NT2/D1 (cell line): ENCODE results near the gene COL20A1.

Experiments used
- DNase-seq: peaks from one replicate; pipeline ENCODE4 v3.0.0-alpha.2; 2011; ENCODE audit warnings: low read depth, low spot score
- H3K27me3 ChIP-seq: 2 replicates; pipeline ENCODE4 v1.6.0; 2011; ENCODE audit warnings: mild to moderate bottlenecking; ENCODE audit not compliant: insufficient read length, insufficient read depth
- H3K36me3 ChIP-seq: 2 replicates; pipeline ENCODE4 v1.6.1; 2011; ENCODE audit warnings: mild to moderate bottlenecking, low read length, mixed read lengths; ENCODE audit not compliant: insufficient read depth, insufficient read length
- H3K4me1 ChIP-seq: 2 replicates; pipeline ENCODE4 v1.5.1; 2011; ENCODE audit not compliant: insufficient read depth, insufficient read length
- H3K4me3 ChIP-seq: 2 replicates; pipeline ENCODE4 v1.5.1; 2011; ENCODE audit warnings: low read depth; ENCODE audit not compliant: insufficient read length
- H3K9ac ChIP-seq: 2 replicates; pipeline ENCODE4 v1.6.0; 2011; ENCODE audit warnings: low read depth; ENCODE audit not compliant: insufficient read length
- H3K9me3 ChIP-seq: 2 replicates; pipeline ENCODE4 v1.5.1; 2011; ENCODE audit warnings: mild to moderate bottlenecking, low read length; ENCODE audit not compliant: insufficient read depth
- SUZ12 ChIP-seq: IDR thresholded peaks from 2 replicates; pipeline ENCODE4 v1.6.1; 2011; ENCODE audit not compliant: insufficient read length, insufficient read depth; ENCODE audit errors: extremely low read depth
- YY1 ChIP-seq: IDR thresholded peaks from 2 replicates; pipeline ENCODE4 v1.6.1; 2011; ENCODE audit not compliant: insufficient read length, insufficient read depth
- ZNF274 ChIP-seq: IDR thresholded peaks from 2 replicates; pipeline ENCODE4 v1.6.1; 2011; ENCODE audit warnings: mild to moderate bottlenecking, low read depth, low read length

COL20A1 gene

DNA sequence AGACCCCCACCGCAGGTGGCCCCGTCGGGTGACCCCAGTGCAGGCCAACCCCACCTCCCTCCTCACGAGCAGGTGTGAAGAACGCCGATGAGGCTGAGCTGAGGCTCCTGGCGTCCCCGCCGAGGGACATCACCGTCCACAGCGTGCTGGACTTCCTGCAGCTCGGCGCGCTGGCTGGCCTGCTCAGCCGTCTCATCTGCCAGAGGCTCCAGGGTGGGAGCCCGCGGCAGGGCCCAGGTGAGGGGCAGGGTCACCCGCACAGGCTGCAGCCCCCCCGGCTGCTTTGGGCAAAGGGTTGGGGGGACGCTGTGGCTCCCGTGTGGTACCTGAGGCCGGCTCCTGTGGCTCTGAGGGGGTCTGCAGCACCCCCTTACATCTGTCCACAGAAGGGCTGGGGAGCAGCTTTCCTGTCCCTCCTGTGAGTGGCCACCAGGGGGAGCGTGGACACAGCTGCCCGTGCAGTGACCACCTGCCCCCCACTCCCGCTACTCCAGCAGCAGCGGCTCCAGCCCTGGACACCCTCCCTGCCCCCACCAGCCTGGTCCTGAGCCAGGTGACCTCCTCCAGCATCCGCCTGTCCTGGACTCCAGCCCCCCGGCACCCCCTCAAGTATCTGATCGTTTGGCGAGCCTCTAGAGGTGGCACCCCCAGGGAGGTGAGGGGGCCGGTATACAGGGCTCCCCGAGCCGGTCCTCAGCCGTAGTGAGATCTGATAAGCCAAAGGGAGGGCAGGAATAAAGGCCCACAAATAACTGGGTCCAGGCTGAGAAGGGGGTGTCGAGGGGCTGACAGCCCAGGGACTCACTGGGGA, 16.5 kb downstream of the COL20A1 start:
- DNase-seq, result peak; percentile 20
- no peak overlapping the region for H3K9ac ChIP-seq
- no peak overlapping the region for H3K4me3 ChIP-seq
- peaks cover 11% of the 10 kb centered on the region for H3K4me1 ChIP-seq
- peaks cover 8% of the 10 kb centered on the region for H3K36me3 ChIP-seq
- TF ChIP-seq ZNF274 (no peak), YY1 (no peak), SUZ12 (no peak)
- H3K27me3 ChIP-seq, result no peaks in the 10 kb centered on the region
- no peaks in the 10 kb centered on the region for H3K9me3 ChIP-seq

DNA sequence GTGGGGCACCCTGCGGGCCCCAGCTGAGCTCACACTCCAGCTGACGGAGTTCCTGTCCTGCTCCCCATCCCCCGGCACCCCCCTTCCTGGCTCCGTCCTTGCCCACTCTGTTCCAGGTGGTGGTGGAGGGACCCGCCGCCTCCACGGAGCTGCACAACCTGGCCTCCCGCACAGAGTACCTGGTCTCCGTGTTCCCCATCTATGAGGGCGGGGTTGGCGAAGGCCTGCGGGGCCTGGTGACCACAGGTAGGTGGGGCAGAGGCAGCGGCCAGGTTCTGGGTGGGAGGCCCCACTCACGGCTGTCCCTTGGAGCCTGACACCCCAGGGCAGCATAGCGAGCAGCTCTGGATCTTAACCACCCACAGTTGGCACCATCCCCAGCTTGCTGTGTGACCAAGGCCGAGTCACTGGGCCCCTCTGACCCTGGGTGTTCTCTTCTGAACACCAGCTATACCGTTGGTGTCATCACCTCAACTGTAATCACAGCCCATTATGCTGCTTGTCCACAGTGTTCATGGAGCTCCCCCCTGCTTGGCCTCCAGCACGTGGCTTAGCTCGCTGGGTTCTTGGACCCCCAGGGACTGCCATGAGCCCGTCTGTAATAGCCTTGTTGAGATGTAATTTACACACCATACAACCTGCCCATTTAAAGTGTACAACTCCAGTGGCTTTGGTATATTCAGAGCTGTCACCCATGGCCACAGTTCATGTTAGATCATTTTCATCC, 17.4 kb downstream of the COL20A1 start:
- Histone ChIP-seq H3K9me3 (no peaks in the 10 kb centered on the region), H3K4me1 (peaks cover 15% of the 10 kb centered on the region), H3K9ac (peak overlapping the region; percentile 25), H3K27me3 (no peaks in the 10 kb centered on the region), H3K36me3 (peaks cover 10% of the 10 kb centered on the region), H3K4me3 (no peak overlapping the region)
- TF ChIP-seq ZNF274, result no peak
- TF ChIP-seq YY1, result no peak
- no peak for TF ChIP-seq SUZ12
- DNase-seq, result no peak

DNA sequence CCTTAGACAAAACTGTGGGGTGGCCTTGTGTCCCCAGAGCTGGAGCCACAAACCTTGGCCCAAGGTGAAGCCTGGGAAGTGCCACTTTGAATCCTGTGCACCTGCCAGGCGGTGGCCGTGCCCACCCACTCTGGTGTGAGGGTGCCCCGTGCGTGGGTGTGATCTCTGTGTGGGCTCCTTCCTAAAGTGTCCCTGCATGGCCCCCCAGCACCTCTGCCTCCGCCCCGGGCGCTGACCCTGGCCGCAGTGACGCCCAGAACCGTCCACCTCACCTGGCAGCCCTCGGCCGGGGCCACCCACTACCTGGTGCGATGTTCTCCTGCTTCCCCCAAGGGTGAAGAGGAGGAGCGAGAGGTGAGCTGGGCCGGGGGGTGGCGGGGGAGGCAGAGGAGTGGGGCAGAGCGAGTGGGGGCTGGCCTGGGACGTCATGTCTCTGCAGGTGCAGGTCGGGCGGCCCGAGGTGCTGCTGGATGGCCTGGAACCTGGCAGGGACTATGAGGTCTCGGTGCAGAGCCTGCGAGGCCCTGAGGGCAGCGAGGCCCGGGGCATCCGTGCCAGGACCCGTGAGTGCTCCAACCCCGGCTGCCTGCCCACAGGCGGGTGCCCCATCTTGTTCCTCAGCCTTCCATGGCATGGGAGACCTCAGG, 18.3 kb downstream of the COL20A1 start:
- DNase-seq, result no peak
- no peak for TF ChIP-seq YY1
- TF ChIP-seq SUZ12, result no peak
- no peak for TF ChIP-seq ZNF274
- H3K4me1 ChIP-seq, result peaks cover 19% of the 10 kb centered on the region
- H3K4me3 ChIP-seq, result no peak overlapping the region
- no peaks in the 10 kb centered on the region for H3K9me3 ChIP-seq
- no peaks in the 10 kb centered on the region for H3K27me3 ChIP-seq
- peaks cover 10% of the 10 kb centered on the region for H3K36me3 ChIP-seq
- no peak overlapping the region for H3K9ac ChIP-seq

DNA sequence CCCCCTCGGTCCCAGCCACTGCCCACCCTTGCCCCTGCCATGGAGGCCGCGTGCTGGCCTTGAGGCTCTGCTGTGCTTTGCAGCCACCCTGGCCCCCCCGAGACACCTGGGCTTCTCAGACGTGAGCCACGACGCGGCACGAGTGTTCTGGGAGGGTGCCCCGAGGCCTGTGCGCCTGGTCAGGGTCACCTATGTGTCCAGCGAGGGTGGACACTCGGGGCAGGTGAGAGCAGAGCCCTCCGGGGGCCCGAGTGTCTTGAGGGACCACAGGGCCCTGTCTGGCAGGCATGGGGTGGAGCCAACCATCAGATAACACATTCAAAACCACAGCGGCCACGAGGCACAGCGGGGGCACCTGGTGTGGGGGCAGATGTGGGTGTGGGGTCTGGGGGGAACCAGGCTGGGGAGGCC, 18.9 kb downstream of the COL20A1 start:
- H3K9me3 ChIP-seq, result no peaks in the 10 kb centered on the region
- no peaks in the 10 kb centered on the region for H3K27me3 ChIP-seq
- H3K4me3 ChIP-seq, result no peak overlapping the region
- H3K9ac ChIP-seq, result no peak overlapping the region
- DNase-seq, result no peak
- H3K4me1 ChIP-seq, result peaks cover 19% of the 10 kb centered on the region
- no peak for TF ChIP-seq SUZ12
- TF ChIP-seq YY1, result no peak
- no peak for TF ChIP-seq ZNF274
- peaks cover 8% of the 10 kb centered on the region for H3K36me3 ChIP-seq

DNA sequence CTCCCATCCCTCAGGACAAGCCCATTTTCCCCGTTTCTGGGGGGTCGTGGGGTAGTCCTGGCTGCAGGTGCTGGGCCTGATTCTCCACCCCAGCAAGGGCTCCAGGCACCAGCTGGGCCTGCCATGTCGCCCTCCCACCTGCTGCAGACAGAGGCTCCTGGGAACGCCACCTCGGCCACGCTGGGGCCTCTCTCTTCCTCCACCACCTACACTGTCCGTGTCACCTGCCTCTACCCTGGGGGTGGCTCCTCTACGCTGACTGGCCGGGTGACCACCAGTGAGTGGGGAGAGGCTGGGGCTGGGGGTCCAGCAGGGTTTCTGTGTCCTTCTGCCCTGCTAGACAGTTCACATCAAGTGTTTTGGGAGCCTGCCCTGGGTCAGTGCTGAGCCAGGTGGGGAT, 19.3 kb downstream of the COL20A1 start:
- DNase-seq, result no peak
- Histone ChIP-seq H3K36me3 (peaks cover 8% of the 10 kb centered on the region), H3K4me3 (no peak overlapping the region), H3K9ac (no peak overlapping the region), H3K9me3 (no peaks in the 10 kb centered on the region), H3K4me1 (peaks cover 17% of the 10 kb centered on the region), H3K27me3 (no peaks in the 10 kb centered on the region)
- no peak for TF ChIP-seq SUZ12
- TF ChIP-seq ZNF274, result no peak
- no peak for TF ChIP-seq YY1

DNA sequence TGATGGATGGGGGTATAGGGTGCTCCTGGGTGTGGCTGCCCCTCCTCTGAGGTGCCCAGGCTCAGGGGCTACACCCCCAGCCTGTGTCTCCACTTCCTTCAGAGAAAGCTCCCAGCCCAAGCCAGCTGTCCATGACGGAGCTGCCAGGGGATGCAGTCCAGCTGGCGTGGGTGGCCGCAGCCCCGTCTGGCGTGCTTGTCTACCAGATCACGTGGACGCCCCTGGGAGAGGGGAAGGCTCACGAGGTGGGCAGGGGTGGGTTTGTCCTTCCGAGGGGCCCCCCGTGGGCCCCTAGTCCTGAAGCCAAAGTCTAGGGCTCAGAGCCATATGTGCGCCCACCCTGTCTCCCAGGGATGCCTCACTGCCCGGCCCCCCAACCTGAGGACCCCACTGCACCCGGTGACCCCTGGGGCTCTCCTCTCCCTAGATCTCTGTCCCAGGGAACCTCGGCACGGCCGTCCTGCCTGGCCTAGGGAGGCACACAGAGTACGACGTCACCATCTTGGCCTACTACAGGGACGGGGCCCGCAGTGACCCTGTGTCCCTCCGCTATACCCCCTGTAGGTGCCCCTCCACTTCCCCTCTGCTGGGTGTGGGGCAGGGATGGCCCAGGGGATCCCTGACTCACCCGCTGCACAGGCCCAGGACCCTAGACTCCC, 19.8 kb downstream of the COL20A1 start:
- peaks cover 8% of the 10 kb centered on the region for H3K36me3 ChIP-seq
- H3K4me3 ChIP-seq, result no peak overlapping the region
- TF ChIP-seq YY1 (no peak), ZNF274 (no peak), SUZ12 (no peak)
- no peak overlapping the region for H3K9ac ChIP-seq
- H3K9me3 ChIP-seq, result no peaks in the 10 kb centered on the region
- H3K4me1 ChIP-seq, result peaks cover 17% of the 10 kb centered on the region
- H3K27me3 ChIP-seq, result no peaks in the 10 kb centered on the region
- DNase-seq, result no peak
